Heart left ventricle (tissue), 13 donors: ENCODE data around the gene MCCD1.
A peak's percentile ranks its signal among the peaks of the same experiment; 100 is the strongest.

Experiments used
- CTCF ChIP-seq, 12 donors: fragments of 200-600 bp; sonication (generic) in 4 of 12; IDR thresholded peaks; one replicate each; pipeline versions ENCODE4 v1.5.0 to v1.8.0; 2018 to 2022; ENCODE audit warnings: antibody characterized with exemption in 12 of 12, mild to moderate bottlenecking in 5 of 12
- POLR2A ChIP-seq, 2 donors: fragments of 450-650 bp; IDR thresholded peaks; one replicate each; pipeline ENCODE4 v1.6.1; 2017; ENCODE audit warnings: antibody characterized with exemption in 2 of 2, mild to moderate bottlenecking in 2 of 2, moderate library complexity in 2 of 2
- donor health status: ischemic (EF 13 %, LVEDD 7.1; RV severe dilation, severe dysfunction).
- donor health status: DM: no; HTN: yes; CAD: no.
- donor health status: DM: no; HTN: no; CAD: no.
- donor health status: ischemic (EF 25% LVEDD 6.9; RV normal size, moderate dysfunction).
- donor health status: ischemic (EF 25% LVEDD 5.7; RV mildly dilated, moderate dysfunction).
- donor health status: ischemic (EF 35%, LVEDD 5.7; RV mildly dilated, moderate dysfunction).
- donor health status: nonischemic (EF 11% LVEDD 7.7; RV severe dilation, severe dysfunction).
- donor health status: DM: yes; HTN: yes; CAD: no.
- donor health status: PGD.
- donor health status: ischemic (EF 29% LVEDD 5.4; RV normal size, mild dysfunction).
- donor health status: nonischemic (EF 23%, LVEDD 6.1; RV moderate dilation, normal function).

GRCh38 chr6:31497531-31498476 lies 31.0 kb upstream of the MCCD1 start, which contains the start of gene MICB:
- TF ChIP-seq CTCF (IDR thresholded peaks at IDR 0.05): no peak
- TF ChIP-seq POLR2A (IDR thresholded peaks at IDR 0.05): peak in 1 of 2 donors; percentile 60
